GM23338 (cell line): ENCODE measurements around the gene QKI. TPM values are rescaled to one million over a fixed set of nuclear protein-coding genes. Genes with fewer than 3 reads are reported as not detected.

ENCODE experiments used
- ATAC-seq: fragments of 200-7000 bp; cut with Tn5 transposase; 3 replicates; pipeline ENCODE4 v1.9.1; 2020
- DNase-seq: peaks from one replicate; pipeline ENCODE4 v3.0.0-alpha.2; 2015; ENCODE audit warnings: low spot score
- H2AFZ ChIP-seq: fragments of 200-600 bp; sonication (generic); 2 replicates; pipeline ENCODE4 v1.8.0; 2016; ENCODE audit warnings: antibody characterized with exemption, mild to moderate bottlenecking, moderate library complexity
- H3F3A ChIP-seq: fragments of 200-600 bp; sonication (generic); replicated peaks from 2 replicates; pipeline ENCODE4 v1.8.0; 2017; ENCODE audit warnings: antibody characterized with exemption, mixed run types, low read depth
- H3K27ac ChIP-seq: fragments of 200-600 bp; sonication (generic); 2 replicates; pipeline ENCODE4 v1.6.1; 2016; ENCODE audit warnings: low read depth
- H3K27me3 ChIP-seq: fragments of 200-600 bp; sonication (generic); 2 replicates; pipeline ENCODE4 v1.8.0; 2016; ENCODE audit warnings: mild to moderate bottlenecking, mixed run types, moderate library complexity; ENCODE audit not compliant: insufficient read depth
- H3K36me3 ChIP-seq: fragments of 200-600 bp; sonication (generic); 2 replicates; pipeline ENCODE4 v1.8.0; 2016; ENCODE audit warnings: mild to moderate bottlenecking; ENCODE audit not compliant: insufficient read depth
- H3K4me1 ChIP-seq: fragments of 200-600 bp; sonication (generic); 2 replicates; pipeline ENCODE4 v1.8.0; 2016; ENCODE audit warnings: mild to moderate bottlenecking, moderate library complexity; ENCODE audit not compliant: insufficient read depth
- H3K4me2 ChIP-seq: fragments of 200-600 bp; sonication (generic); 2 replicates; pipeline ENCODE4 v1.7.1; 2017; ENCODE audit warnings: mixed run types
- H3K4me3 ChIP-seq: fragments of 200-600 bp; sonication (generic); 2 replicates; pipeline ENCODE4 v1.6.1; 2016; ENCODE audit warnings: mixed run types
- H3K79me2 ChIP-seq: fragments of 200-600 bp; sonication (generic); replicated peaks from 2 replicates; pipeline ENCODE4 v1.8.0; 2017; ENCODE audit warnings: mild to moderate bottlenecking; ENCODE audit not compliant: insufficient read depth
- H3K9me2 ChIP-seq: fragments of 200-600 bp; sonication (generic); 2 replicates; pipeline ENCODE4 v1.8.0; 2017; ENCODE audit not compliant: insufficient read depth
- H4K20me1 ChIP-seq: fragments of 200-600 bp; sonication (generic); replicated peaks from 2 replicates; pipeline ENCODE4 v1.8.0; 2017; ENCODE audit warnings: mild to moderate bottlenecking; ENCODE audit not compliant: insufficient read depth
- H3K27ac Mint-ChIP-seq: 2 replicates; pipeline ENCODE4 v1.8.0; 2020; ENCODE audit warnings: inconsistent platforms, mild to moderate bottlenecking, moderate library complexity, mixed read lengths
- H3K27me3 Mint-ChIP-seq: 3 replicates; pipeline ENCODE4 v1.8.0; 2022; ENCODE audit warnings: low read depth, mild to moderate bottlenecking, moderate library complexity, mixed read lengths, inconsistent platforms; ENCODE audit not compliant: insufficient read depth, poor library complexity
- H3K36me3 Mint-ChIP-seq: 3 replicates; pipeline ENCODE4 v1.8.0; 2021; ENCODE audit warnings: low read depth, mild to moderate bottlenecking, inconsistent platforms, moderate library complexity, mixed read lengths
- H3K4me1 Mint-ChIP-seq: 3 replicates; pipeline ENCODE4 v1.8.0; 2020; ENCODE audit warnings: mild to moderate bottlenecking, inconsistent platforms, mixed read lengths
- H3K4me3 Mint-ChIP-seq: 3 replicates; pipeline ENCODE4 v1.8.0; 2021; ENCODE audit warnings: moderate library complexity, mild to moderate bottlenecking, inconsistent platforms, mixed read lengths
- H3K9me3 Mint-ChIP-seq: 3 replicates; pipeline ENCODE4 v1.8.0; 2020; ENCODE audit warnings: moderate library complexity, mild to moderate bottlenecking, inconsistent platforms, mixed read lengths
- JUNB ChIP-seq: IDR thresholded peaks from one replicate; pipeline ENCODE4 v1.6.1; 2016; ENCODE audit warnings: antibody characterized with exemption; ENCODE audit not compliant: unreplicated experiment
- polyA plus RNA-seq: library from polyadenylated mRNA; unstranded; fragments of >200 nt; fragmentation: Nextera tagmentation; extraction: Ambion mirVana; gene quantifications from 2 replicates; pipeline ENCODE4 v1.2.1, GENCODE V29; 2016
- total RNA-seq: library from RNA; depleted of rRNA; stranded (reverse); fragments of >200 nt; shearing (Covaris generic); gene quantifications from 2 replicates; pipeline ENCODE4 v1.2.3, GENCODE V29; 2014
- TF ChIP-seq, protein P1 (sequence below): fragments of 250-450 bp; sonication (Bioruptor Pico); IDR thresholded peaks from 2 replicates; pipeline ENCODE4 v1.5.0; 2020; ENCODE audit warnings: mild to moderate bottlenecking, moderate library complexity
- TF ChIP-seq, protein P2 (sequence below): IDR thresholded peaks from 2 replicates; pipeline ENCODE4 v1.6.1; 2016; ENCODE audit warnings: antibody characterized with exemption
- TF ChIP-seq, protein P3 (sequence below), 2 experiments: fragments of 200-600 bp in 1 of 2; sonication (generic) in 1 of 2; conservative IDR thresholded peaks; 2 replicates each; pipeline versions ENCODE4 v1.5.1 to v1.6.1; 2016 to 2017; ENCODE audit warnings: antibody characterized with exemption in 2 of 2, low read depth in 2 of 2, mild to moderate bottlenecking in 2 of 2, moderate library complexity in 1 of 2

QKI gene
- total and polyA plus RNA-seq, 2 experiments from 2014 or later = 60.8 to 159 TPM

DNA sequence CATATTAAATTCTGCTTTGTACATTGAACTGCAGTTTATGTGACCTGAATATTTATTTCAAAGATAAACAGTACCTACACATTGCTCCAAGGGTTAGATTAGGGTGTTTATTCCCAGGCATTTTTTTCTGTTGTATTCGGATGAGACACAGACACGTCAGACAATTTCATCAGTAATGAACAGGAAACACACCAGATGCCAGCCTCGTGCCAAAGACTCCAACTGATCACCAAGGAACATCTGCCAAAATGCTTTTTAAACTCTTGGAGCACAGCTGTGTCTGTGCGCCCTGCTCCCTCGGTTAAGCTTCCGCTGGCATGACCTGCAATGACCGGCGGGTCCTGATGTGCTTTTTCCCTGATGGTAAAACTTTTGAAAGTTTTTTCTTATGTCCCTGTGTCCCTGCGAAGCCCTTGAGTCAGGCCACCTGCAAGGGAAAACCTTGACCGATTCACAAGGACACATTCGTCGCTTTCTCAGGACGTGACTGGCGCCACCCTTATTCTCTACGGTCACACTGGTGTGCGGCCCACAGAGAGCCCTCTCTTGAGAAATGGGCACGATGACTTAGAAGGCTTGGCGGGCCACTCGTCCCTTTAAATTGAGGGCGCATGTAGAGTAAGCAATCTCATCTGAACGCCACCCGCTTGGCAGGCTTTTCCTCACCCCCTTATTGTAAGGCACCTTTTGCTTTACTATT, 173.9 kb downstream of the QKI start (continued):
- TF ChIP-seq, protein P1, sequence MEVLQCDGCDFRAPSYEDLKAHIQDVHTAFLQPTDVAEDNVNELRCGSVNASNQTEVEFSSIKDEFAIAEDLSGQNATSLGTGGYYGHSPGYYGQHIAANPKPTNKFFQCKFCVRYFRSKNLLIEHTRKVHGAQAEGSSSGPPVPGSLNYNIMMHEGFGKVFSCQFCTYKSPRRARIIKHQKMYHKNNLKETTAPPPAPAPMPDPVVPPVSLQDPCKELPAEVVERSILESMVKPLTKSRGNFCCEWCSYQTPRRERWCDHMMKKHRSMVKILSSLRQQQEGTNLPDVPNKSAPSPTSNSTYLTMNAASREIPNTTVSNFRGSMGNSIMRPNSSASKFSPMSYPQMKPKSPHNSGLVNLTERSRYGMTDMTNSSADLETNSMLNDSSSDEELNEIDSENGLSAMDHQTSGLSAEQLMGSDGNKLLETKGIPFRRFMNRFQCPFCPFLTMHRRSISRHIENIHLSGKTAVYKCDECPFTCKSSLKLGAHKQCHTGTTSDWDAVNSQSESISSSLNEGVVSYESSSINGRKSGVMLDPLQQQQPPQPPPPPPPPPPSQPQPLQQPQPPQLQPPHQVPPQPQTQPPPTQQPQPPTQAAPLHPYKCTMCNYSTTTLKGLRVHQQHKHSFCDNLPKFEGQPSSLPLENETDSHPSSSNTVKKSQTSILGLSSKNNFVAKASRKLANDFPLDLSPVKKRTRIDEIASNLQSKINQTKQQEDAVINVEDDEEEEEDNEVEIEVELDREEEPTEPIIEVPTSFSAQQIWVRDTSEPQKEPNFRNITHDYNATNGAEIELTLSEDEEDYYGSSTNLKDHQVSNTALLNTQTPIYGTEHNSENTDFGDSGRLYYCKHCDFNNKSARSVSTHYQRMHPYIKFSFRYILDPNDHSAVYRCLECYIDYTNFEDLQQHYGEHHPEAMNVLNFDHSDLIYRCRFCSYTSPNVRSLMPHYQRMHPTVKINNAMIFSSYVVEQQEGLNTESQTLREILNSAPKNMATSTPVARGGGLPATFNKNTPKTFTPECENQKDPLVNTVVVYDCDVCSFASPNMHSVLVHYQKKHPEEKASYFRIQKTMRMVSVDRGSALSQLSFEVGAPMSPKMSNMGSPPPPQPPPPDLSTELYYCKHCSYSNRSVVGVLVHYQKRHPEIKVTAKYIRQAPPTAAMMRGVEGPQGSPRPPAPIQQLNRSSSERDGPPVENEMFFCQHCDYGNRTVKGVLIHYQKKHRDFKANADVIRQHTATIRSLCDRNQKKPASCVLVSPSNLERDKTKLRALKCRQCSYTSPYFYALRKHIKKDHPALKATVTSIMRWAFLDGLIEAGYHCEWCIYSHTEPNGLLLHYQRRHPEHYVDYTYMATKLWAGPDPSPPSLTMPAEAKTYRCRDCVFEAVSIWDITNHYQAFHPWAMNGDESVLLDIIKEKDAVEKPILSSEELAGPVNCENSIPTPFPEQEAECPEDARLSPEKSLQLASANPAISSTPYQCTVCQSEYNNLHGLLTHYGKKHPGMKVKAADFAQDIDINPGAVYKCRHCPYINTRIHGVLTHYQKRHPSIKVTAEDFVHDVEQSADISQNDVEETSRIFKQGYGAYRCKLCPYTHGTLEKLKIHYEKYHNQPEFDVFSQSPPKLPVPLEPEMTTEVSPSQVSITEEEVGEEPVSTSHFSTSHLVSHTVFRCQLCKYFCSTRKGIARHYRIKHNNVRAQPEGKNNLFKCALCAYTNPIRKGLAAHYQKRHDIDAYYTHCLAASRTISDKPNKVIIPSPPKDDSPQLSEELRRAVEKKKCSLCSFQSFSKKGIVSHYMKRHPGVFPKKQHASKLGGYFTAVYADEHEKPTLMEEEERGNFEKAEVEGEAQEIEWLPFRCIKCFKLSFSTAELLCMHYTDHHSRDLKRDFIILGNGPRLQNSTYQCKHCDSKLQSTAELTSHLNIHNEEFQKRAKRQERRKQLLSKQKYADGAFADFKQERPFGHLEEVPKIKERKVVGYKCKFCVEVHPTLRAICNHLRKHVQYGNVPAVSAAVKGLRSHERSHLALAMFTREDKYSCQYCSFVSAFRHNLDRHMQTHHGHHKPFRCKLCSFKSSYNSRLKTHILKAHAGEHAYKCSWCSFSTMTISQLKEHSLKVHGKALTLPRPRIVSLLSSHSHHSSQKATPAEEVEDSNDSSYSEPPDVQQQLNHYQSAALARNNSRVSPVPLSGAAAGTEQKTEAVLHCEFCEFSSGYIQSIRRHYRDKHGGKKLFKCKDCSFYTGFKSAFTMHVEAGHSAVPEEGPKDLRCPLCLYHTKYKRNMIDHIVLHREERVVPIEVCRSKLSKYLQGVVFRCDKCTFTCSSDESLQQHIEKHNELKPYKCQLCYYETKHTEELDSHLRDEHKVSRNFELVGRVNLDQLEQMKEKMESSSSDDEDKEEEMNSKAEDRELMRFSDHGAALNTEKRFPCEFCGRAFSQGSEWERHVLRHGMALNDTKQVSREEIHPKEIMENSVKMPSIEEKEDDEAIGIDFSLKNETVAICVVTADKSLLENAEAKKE (CRISPR knock-in tag) = no peak

DNA sequence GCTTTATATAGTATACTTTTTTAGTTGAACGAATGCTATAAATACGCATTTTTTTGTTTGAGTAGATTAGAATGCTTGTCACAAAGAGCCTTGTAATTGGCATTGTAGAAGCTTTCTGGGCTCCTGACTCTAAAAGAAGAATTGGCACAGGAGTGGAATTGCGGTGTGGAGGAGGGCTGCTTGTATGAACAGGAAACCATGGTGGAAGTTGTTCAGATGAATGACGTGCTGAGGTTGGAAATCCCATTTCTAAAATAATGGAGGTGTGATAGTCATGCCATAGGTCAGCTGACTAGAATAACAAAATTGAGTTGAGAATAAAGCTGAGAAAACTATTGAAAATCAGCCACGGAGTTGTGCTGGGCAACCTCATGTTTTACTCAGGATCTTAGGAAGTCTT, 174.9 kb downstream of the QKI start:
- H3K36me3 ChIP-seq = no peaks in the 10 kb centered on the region
- no peak overlapping the region for H3K4me2 ChIP-seq
- H3K27ac ChIP-seq = no peak overlapping the region
- H3K79me2 ChIP-seq = no peaks in the 10 kb centered on the region
- Mint-ChIP-seq H3K4me3 (no peak overlapping the region), H3K4me1 (no peaks in the 10 kb centered on the region), H3K27me3 (peaks cover 11% of the 10 kb centered on the region), H3K9me3 (peaks cover 33% of the 10 kb centered on the region), H3K27ac (no peak overlapping the region), H3K36me3 (peaks cover 26% of the 10 kb centered on the region; the same call in 2 of the 3 replicates)
- DNase-seq (no peak), ATAC-seq (no peak)
- H3K4me3 ChIP-seq = no peak overlapping the region
- no peaks in the 10 kb centered on the region for H3K27me3 ChIP-seq
- H3K9me2 ChIP-seq = no peaks in the 10 kb centered on the region
- H4K20me1 ChIP-seq = no peaks in the 10 kb centered on the region
- H2AFZ ChIP-seq = no peak overlapping the region
- H3F3A ChIP-seq = no peaks in the 10 kb centered on the region
- H3K4me1 ChIP-seq = no peaks in the 10 kb centered on the region
- no peak for TF ChIP-seq JUNB
- TF ChIP-seq, protein P2, sequence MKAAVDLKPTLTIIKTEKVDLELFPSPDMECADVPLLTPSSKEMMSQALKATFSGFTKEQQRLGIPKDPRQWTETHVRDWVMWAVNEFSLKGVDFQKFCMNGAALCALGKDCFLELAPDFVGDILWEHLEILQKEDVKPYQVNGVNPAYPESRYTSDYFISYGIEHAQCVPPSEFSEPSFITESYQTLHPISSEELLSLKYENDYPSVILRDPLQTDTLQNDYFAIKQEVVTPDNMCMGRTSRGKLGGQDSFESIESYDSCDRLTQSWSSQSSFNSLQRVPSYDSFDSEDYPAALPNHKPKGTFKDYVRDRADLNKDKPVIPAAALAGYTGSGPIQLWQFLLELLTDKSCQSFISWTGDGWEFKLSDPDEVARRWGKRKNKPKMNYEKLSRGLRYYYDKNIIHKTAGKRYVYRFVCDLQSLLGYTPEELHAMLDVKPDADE = no peak
- TF ChIP-seq, protein P3, sequence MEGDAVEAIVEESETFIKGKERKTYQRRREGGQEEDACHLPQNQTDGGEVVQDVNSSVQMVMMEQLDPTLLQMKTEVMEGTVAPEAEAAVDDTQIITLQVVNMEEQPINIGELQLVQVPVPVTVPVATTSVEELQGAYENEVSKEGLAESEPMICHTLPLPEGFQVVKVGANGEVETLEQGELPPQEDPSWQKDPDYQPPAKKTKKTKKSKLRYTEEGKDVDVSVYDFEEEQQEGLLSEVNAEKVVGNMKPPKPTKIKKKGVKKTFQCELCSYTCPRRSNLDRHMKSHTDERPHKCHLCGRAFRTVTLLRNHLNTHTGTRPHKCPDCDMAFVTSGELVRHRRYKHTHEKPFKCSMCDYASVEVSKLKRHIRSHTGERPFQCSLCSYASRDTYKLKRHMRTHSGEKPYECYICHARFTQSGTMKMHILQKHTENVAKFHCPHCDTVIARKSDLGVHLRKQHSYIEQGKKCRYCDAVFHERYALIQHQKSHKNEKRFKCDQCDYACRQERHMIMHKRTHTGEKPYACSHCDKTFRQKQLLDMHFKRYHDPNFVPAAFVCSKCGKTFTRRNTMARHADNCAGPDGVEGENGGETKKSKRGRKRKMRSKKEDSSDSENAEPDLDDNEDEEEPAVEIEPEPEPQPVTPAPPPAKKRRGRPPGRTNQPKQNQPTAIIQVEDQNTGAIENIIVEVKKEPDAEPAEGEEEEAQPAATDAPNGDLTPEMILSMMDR (conservative IDR thresholded peaks at IDR 0.05; ENCODE audit: low read depth in 2 of 2) = no peak
- TF ChIP-seq, protein P1 (CRISPR knock-in tag) = no peak
